LNCaP clone FGC (cell line): ENCODE measurements around the gene ACOX3.

Source experiments
- DNase-seq: peaks from one replicate; pipeline ENCODE4 v3.0.0-alpha.2; 2011; ENCODE audit warnings: low read depth
- H3K4me3 ChIP-seq: 2 replicates; pipeline ENCODE4 v1.5.1; 2011; ENCODE audit warnings: mild to moderate bottlenecking, low read depth, low read length, control low read depth
- TF ChIP-seq, protein P1 (sequence below): IDR thresholded peaks from 2 replicates; pipeline ENCODE4 v1.5.1; 2012; ENCODE audit warnings: mild to moderate bottlenecking; ENCODE audit not compliant: control insufficient read depth, insufficient read depth; ENCODE audit errors: extremely low read depth

ACOX3 gene

DNA sequence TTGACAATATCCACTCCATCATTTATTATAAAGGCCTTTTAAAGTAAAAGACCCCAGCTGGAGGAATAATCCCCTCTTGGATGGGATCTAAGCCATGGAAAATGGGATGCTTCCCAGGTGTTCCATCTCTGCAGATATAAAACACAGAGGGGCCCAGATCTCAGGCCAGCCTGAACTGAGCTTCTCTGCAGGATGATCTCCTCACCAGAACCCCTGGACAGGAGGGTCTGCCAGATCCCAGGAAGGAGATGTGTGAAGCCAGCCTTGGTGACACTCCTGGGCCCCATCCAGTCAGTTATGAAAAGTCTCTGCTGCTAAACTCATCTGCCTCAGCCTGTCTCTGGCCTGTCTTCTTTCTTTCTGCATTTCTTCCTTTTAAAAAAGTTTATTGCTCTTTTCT, 114.3 kb downstream of the ACOX3 start:
- no peak for DNase-seq
- H3K4me3 ChIP-seq: no peak overlapping the region
- TF ChIP-seq, protein P1, sequence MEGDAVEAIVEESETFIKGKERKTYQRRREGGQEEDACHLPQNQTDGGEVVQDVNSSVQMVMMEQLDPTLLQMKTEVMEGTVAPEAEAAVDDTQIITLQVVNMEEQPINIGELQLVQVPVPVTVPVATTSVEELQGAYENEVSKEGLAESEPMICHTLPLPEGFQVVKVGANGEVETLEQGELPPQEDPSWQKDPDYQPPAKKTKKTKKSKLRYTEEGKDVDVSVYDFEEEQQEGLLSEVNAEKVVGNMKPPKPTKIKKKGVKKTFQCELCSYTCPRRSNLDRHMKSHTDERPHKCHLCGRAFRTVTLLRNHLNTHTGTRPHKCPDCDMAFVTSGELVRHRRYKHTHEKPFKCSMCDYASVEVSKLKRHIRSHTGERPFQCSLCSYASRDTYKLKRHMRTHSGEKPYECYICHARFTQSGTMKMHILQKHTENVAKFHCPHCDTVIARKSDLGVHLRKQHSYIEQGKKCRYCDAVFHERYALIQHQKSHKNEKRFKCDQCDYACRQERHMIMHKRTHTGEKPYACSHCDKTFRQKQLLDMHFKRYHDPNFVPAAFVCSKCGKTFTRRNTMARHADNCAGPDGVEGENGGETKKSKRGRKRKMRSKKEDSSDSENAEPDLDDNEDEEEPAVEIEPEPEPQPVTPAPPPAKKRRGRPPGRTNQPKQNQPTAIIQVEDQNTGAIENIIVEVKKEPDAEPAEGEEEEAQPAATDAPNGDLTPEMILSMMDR: no peak

GRCh38 chr4:8325291-8325973, 115.1 kb downstream of the ACOX3 start:
- H3K4me3 ChIP-seq: no peak overlapping the region
- TF ChIP-seq, protein P1: no peak
- no peak for DNase-seq

DNA sequence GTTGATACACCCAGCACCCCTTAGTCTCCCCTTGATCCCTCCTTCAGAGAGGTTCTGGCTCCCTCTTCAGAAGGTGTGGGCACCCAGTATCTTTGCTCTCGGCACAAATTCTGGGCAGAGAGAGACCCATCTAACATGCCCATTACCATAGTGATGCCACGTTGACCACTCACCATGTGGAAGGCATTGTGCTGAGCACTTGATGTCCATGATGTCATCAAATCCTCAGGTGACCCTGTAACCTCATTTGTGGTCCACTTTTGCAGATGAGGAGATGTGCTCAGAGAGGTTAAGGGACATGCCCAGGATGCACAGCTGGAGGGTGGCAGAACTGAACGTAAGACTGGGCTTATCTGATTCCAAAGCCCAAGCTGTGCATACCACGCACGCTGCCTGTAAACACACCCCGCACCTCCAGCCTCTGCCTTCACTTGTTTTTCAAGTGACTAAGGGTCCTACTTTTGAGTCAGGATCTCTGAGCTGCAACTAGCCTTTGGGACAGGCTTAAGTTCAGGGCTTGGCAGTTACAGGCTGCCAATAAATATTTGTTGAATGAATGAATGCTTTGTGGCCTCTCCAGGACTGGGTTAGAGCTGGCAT, 115.8 kb downstream of the ACOX3 start:
- TF ChIP-seq, protein P1: no peak
- no peak overlapping the region for H3K4me3 ChIP-seq
- no peak for DNase-seq

- no peak overlapping the region for H3K4me3 ChIP-seq
- TF ChIP-seq, protein P1: no peak
- DNase-seq: no peak
Observed at GRCh38 chr4:8323947-8324555, 116.5 kb downstream of the ACOX3 start.

GRCh38 chr4:8322794-8323704, 117.5 kb downstream of the ACOX3 start:
- no peak for DNase-seq
- TF ChIP-seq, protein P1: no peak
- H3K4me3 ChIP-seq: no peak overlapping the region

GRCh38 chr4:8321771-8322170, 118.8 kb downstream of the ACOX3 start:
- H3K4me3 ChIP-seq: no peak overlapping the region
- DNase-seq: no peak
- TF ChIP-seq, protein P1: no peak
